GM19463 (cell line): ENCODE data around the gene RRAS2.
"Not testable (repeated sequence)": the region's sequence is repeated elsewhere in the genome, so short reads cannot be mapped to it uniquely, and the experiment has no call there.

ENCODE experiments used
- ATAC-seq: cut with Tn5 transposase; IDR thresholded peaks from one replicate; pipeline ENCODE4 v1.9.1; 2021; ENCODE audit warnings: mild to moderate bottlenecking, moderate library complexity; ENCODE audit not compliant: unreplicated experiment

Gene RRAS2

GRCh38 chr11:14358729-14359439, at the start of gene RRAS2:
Gene RRAS2, minus strand, starts transcription at chr11:14359183. Its CDS starts 313 bp downstream, at chr11:14358870.
- ATAC-seq = peak; percentile 88

GRCh38 chr11:14408612-14409011, 49.6 kb upstream of the RRAS2 start:
- ATAC-seq = no peak

GRCh38 chr11:14406116-14406515, 47.1 kb upstream of the RRAS2 start:
- ATAC-seq = not testable (repeated sequence)

- ATAC-seq = not testable (repeated sequence)
Observed at GRCh38 chr11:14403528-14403927, 44.5 kb upstream of the RRAS2 start.

- no peak for ATAC-seq
Observed at GRCh38 chr11:14399087-14399486, 40.1 kb upstream of the RRAS2 start.

- no peak for ATAC-seq
Observed at GRCh38 chr11:14396273-14396672, 37.3 kb upstream of the RRAS2 start.

GRCh38 chr11:14393889-14394288, 34.9 kb upstream of the RRAS2 start:
- ATAC-seq = no peak

GRCh38 chr11:14393129-14393528, 34.1 kb upstream of the RRAS2 start:
- ATAC-seq = no peak

- no peak for ATAC-seq
Observed at GRCh38 chr11:14390669-14391068, 31.7 kb upstream of the RRAS2 start.

GRCh38 chr11:14388352-14388751, 29.4 kb upstream of the RRAS2 start:
- no peak for ATAC-seq

- ATAC-seq = no peak
Observed at GRCh38 chr11:14386895-14387480, 28.0 kb upstream of the RRAS2 start.

- ATAC-seq = no peak
Observed at GRCh38 chr11:14386081-14386480, 27.1 kb upstream of the RRAS2 start.

GRCh38 chr11:14384338-14384737, 25.4 kb upstream of the RRAS2 start:
- no peak for ATAC-seq

GRCh38 chr11:14381968-14382367, 23.0 kb upstream of the RRAS2 start:
- no peak for ATAC-seq

- peak; percentile 89 for ATAC-seq
Observed at GRCh38 chr11:14380947-14381561, 22.1 kb upstream of the RRAS2 start.

- ATAC-seq = no peak
Observed at GRCh38 chr11:14380125-14380936, 21.3 kb upstream of the RRAS2 start.

- ATAC-seq = no peak
Observed at GRCh38 chr11:14378171-14378570, 19.2 kb upstream of the RRAS2 start.

- ATAC-seq = no peak
Observed at GRCh38 chr11:14376920-14377319, 17.9 kb upstream of the RRAS2 start.

- ATAC-seq = no peak
Observed at GRCh38 chr11:14374922-14375830, 16.2 kb upstream of the RRAS2 start.

- no peak for ATAC-seq
Observed at GRCh38 chr11:14373941-14374646, 15.1 kb upstream of the RRAS2 start.
